K562 (cell line): ENCODE results near the gene CCT5. TPM values are rescaled to one million over a fixed set of nuclear protein-coding genes. Genes with fewer than 3 reads are reported as not detected.

Source experiments
- ATAC-seq: fragments of 200-7000 bp; cut with Tn5 transposase; 3 replicates; pipeline ENCODE4 v1.9.1; 2020; ENCODE audit warnings: moderate library complexity
- BruUV-seq: library from RNA; stranded (reverse); fragments of 400-500 nt; replicated peaks from 2 replicates; lab custom pipeline; 2021; lab: Mats Ljungman, UMichigan
- CTCF ChIA-PET: fragments of 300-600 bp; formaldehyde crosslinking; extraction: SDS; loops from one replicate; lab custom pipeline; 2021; ENCODE audit warnings: low intra/inter-chr PET ratio; lab: Yijun Ruan, JAX
- POLR2A ChIA-PET: fragments of 300-600, 350-650 bp; sonication (Branson Sonifier 250); formaldehyde crosslinking; extraction: SDS; loops from one replicate; lab custom pipeline; 2021; ENCODE audit warnings: antibody characterized with exemption, inconsistent platforms; lab: Yijun Ruan, JAX
- DNase-seq, 4 experiments: peaks; one replicate each; pipeline versions ENCODE4 v3.0.0 to v3.0.0-alpha.2; 2011 to 2018; ENCODE audit warnings: low spot score in 3 of 4, mixed read lengths in 3 of 4; ENCODE audit errors: extremely low read depth in 1 of 4
- FAIRE-seq: peaks from 2 replicates; lab custom pipeline; 2011; peaks lifted over from hg19 to GRCh38; lab: Jason Lieb, UNC
- H2AFZ ChIP-seq: 2 replicates; pipeline ENCODE4 v1.6.0; 2011; ENCODE audit warnings: low read depth, low read length, control low read depth, inconsistent platforms
- H3K27ac ChIP-seq: fragments of 200-600 bp; 3 replicates; pipeline ENCODE4 v1.8.0; 2011; ENCODE audit warnings: low read depth, mild to moderate bottlenecking, control low read depth, inconsistent platforms, low read length, moderate library complexity, mixed read lengths; ENCODE audit errors: extremely low read depth
- H3K27me3 ChIP-seq, 2 experiments: fragments of 300-600 bp in 1 of 2; 2 replicates in 1 of 2; 3 replicates in 1 of 2; pipeline versions ENCODE4 v1.6.0 to v1.8.0; 2011; ENCODE audit warnings: inconsistent platforms in 2 of 2, low read length in 2 of 2, mild to moderate bottlenecking in 1 of 2, mixed read lengths in 1 of 2, moderate library complexity in 1 of 2; ENCODE audit not compliant: control insufficient read depth in 2 of 2, insufficient read depth in 2 of 2
- H3K36me3 ChIP-seq: fragments of 300-600 bp; 3 replicates; pipeline ENCODE4 v1.8.0; 2011; ENCODE audit warnings: mild to moderate bottlenecking, low read length, inconsistent platforms; ENCODE audit not compliant: control insufficient read depth, insufficient read depth
- H3K4me1 ChIP-seq, 2 experiments: fragments of 200-600 bp in 1 of 2; replicated peaks in 1 of 2; 2 replicates in 1 of 2; 3 replicates in 1 of 2; pipeline versions ENCODE4 v1.5.1 to v1.8.0; 2011; ENCODE audit warnings: inconsistent platforms in 2 of 2, low read length in 2 of 2, mild to moderate bottlenecking in 1 of 2, mixed read lengths in 1 of 2, moderate library complexity in 1 of 2; ENCODE audit not compliant: control insufficient read depth in 2 of 2, insufficient read depth in 2 of 2
- H3K4me2 ChIP-seq: 2 replicates; pipeline ENCODE4 v1.6.1; 2011; ENCODE audit warnings: low read length, control low read depth, inconsistent platforms, mixed read lengths; ENCODE audit not compliant: insufficient read depth
- H3K4me3 ChIP-seq: fragments of 200-600 bp; sonication (generic), shearing (Covaris generic); 2 replicates; pipeline ENCODE4 v1.5.1; 2016; ENCODE audit warnings: control low read depth, inconsistent platforms
- H3K79me2 ChIP-seq: fragments of 200-600 bp; 3 replicates; pipeline ENCODE4 v1.8.0; 2011; ENCODE audit warnings: low read length, inconsistent platforms; ENCODE audit not compliant: control insufficient read depth, insufficient read depth
- H3K9ac ChIP-seq, 2 experiments: 2 replicates each; pipeline versions ENCODE4 v1.6.0 to v1.6.1; 2011; ENCODE audit warnings: low read depth in 2 of 2, low read length in 2 of 2, control low read depth in 1 of 2, inconsistent platforms in 1 of 2, mild to moderate bottlenecking in 1 of 2, mixed read lengths in 1 of 2; ENCODE audit not compliant: insufficient read depth in 1 of 2
- H3K9me1 ChIP-seq: one replicate; pipeline ENCODE4 v1.6.0; 2011; ENCODE audit warnings: inconsistent platforms, mild to moderate bottlenecking, low read length, moderate library complexity; ENCODE audit not compliant: control insufficient read depth, insufficient read depth
- H3K9me3 ChIP-seq: replicated peaks from 2 replicates; pipeline ENCODE4 v1.5.1; 2011; ENCODE audit warnings: low read depth, low read length, inconsistent platforms; ENCODE audit not compliant: control insufficient read depth, insufficient read depth
- H4K20me1 ChIP-seq: replicated peaks from 2 replicates; pipeline ENCODE4 v1.6.1; 2011; ENCODE audit warnings: low read length, inconsistent platforms, mixed read lengths; ENCODE audit not compliant: control insufficient read depth, insufficient read depth
- BACH1 ChIP-seq: fragments of 200-800 bp; sonication (Bioruptor generic); IDR thresholded peaks from 2 replicates; pipeline ENCODE4 v1.6.1; 2016; ENCODE audit warnings: missing genetic modification characterization, missing compliant biosample characterization
- BRD9 ChIP-seq: fragments of 450-650 bp; IDR thresholded peaks from 2 replicates; pipeline ENCODE4 v1.6.1; 2018; ENCODE audit warnings: low read depth; ENCODE audit not compliant: partially characterized antibody
- FOS ChIP-seq: IDR thresholded peaks from 3 replicates; pipeline ENCODE4 v1.6.1; 2011; ENCODE audit not compliant: insufficient read length; ENCODE audit errors: extremely low read depth
- KHSRP ChIP-seq: fragments of 450-650 bp; IDR thresholded peaks from 2 replicates; pipeline ENCODE4 v1.6.1; 2017
- MNT ChIP-seq, 2 experiments: fragments of 450-650 bp; conservative IDR thresholded peaks; 2 replicates each; pipeline ENCODE4 v1.6.1; 2017; ENCODE audit warnings: mild to moderate bottlenecking in 2 of 2, moderate library complexity in 2 of 2
- NR2C2 ChIP-seq, 2 experiments: fragments of 200-800 bp in 1 of 2; sonication (Bioruptor generic) in 1 of 2; sonication (generic) in 1 of 2; formaldehyde crosslinking in 1 of 2; IDR thresholded peaks; 2 replicates each; pipeline versions ENCODE4 v1.6.1 to v1.8.0; 2016 to 2022; ENCODE audit warnings: mild to moderate bottlenecking in 1 of 2, missing compliant biosample characterization in 1 of 2, missing genetic modification characterization in 1 of 2, missing genetic modification reagents in 1 of 2
- SRSF1 ChIP-seq: fragments of 200-400 bp; formaldehyde crosslinking; IDR thresholded peaks from 2 replicates; pipeline ENCODE4 v1.6.1; 2017; ENCODE audit warnings: mild to moderate bottlenecking, low read depth, low read length, moderate library complexity
- ZBTB40 ChIP-seq, 2 experiments: fragments of 450-650 bp in 1 of 2; sonication (generic) in 1 of 2; formaldehyde crosslinking in 1 of 2; IDR thresholded peaks; 2 replicates each; pipeline versions ENCODE4 v1.7.1 to v1.9.0; 2016 to 2022; ENCODE audit warnings: inconsistent platforms in 1 of 2, mild to moderate bottlenecking in 1 of 2, missing genetic modification reagents in 1 of 2
- ZNF133 ChIP-seq: fragments of 250-450 bp; sonication (Bioruptor Pico); IDR thresholded peaks from 2 replicates; pipeline ENCODE4 v1.4.0; 2020; ENCODE audit warnings: mild to moderate bottlenecking
- WGBS: fragments of 100-300 bp; shearing (Covaris generic); methylation state at CpG from one replicate; pipeline ENCODE4 v1.1.6; 2016; ENCODE audit warnings: low coverage, mixed read lengths; ENCODE audit not compliant: insufficient coverage; ENCODE audit errors: missing lambda C conversion rate; 5-methylcytosine and 5-hydroxymethylcytosine counted together
- in situ Hi-C: fragments of 300-500 bp; cut with MboI; formaldehyde crosslinking; loops from 4 replicates; pipeline ENCODE4 v1.15.0; 2018; ENCODE audit warnings: inconsistent platforms, mixed read lengths
- intact Hi-C: fragments of 100-400 bp; cut with micrococcal nuclease; formaldehyde crosslinking; loops from 2 replicates; pipeline ENCODE4 v1.14.2; 2022
- polyA plus RNA-seq, 8 experiments: library from polyadenylated mRNA; depleted of rRNA in 4 of 8; stranded (reverse) in 5 of 8; unstranded in 3 of 8; fragments of >200 nt; fragmentation: Nextera tagmentation in 2 of 8; fragmentation: Illumina TruSeq in 1 of 8; extraction: Ambion mirVana in 2 of 8; extraction: Trizol in 1 of 8; gene quantifications; 2 replicates each; pipeline versions ENCODE4 v1.2.1 to v1.2.3, GENCODE V29; 2011 to 2014; ENCODE audit warnings: inconsistent platforms in 1 of 8, missing spikeins in 1 of 8
- total RNA-seq, 7 experiments: library from RNA; depleted of rRNA in 6 of 7; stranded (reverse); fragments of >200 nt in 6 of 7; fragmentation: Illumina TruSeq in 2 of 7; extraction: Trizol in 2 of 7; gene quantifications; 2 replicates each; pipeline versions ENCODE4 v1.2.1 to v1.2.3, GENCODE V29; 2011 to 2021; ENCODE audit warnings: low replicate concordance in 1 of 7

The CCT5 gene
- total and polyA plus RNA-seq, 9 of the 15 experiments (the other 6 are each of a cell fraction or from before 2014, with no cell fraction given): 782 to 1,606 (median 1,153) TPM

- 17% methylated on average over 2 of the region's 2 CpGs for WGBS
- CTCF ChIA-PET: no interaction called here
- Histone ChIP-seq H3K79me2 (peaks cover 95% of the 10 kb centered on the region), H3K27ac (peak overlapping the region; percentile 94), H3K27me3 (no peaks in the 10 kb centered on the region), H3K36me3 (peaks cover 48% of the 10 kb centered on the region), H3K9me3 (0 out of 2 replicates have a peak, but pooled peaks cover 4% of the 10 kb centered on the region), H3K4me1 (peaks cover 39 to 44% of the 10 kb centered on the region in 2 experiments), H3K4me2 (peak overlapping the region; percentile 75), H3K9me1 (no peaks in the 10 kb centered on the region), H4K20me1 (no peaks in the 10 kb centered on the region), H3K9ac (peak overlapping the region in 1 of 2 experiments; percentile 79; a peak in 2 of 4 replicates), H3K4me3 (no peak overlapping the region), H2AFZ (peak overlapping the region; percentile 67)
- no peak for ATAC-seq
- DNase-seq: no peak
- FAIRE-seq: no peak
- POLR2A ChIA-PET: interaction anchor here (0.6 to 1.1 kb wide), 3 partner anchors 35 to 73 kb away, joined by 3 read pairs; no protein-coding TSS in a partner anchor
- in situ Hi-C loops: no loop called here
- intact Hi-C loops: loop anchor here (1.0 to 10.0 kb wide), 2 partner anchors 9 to 302 kb away; no protein-coding TSS in a partner anchor
- no TSS peak for BruUV-seq
- peak in 1 of 2 experiments; percentile 40; a peak in 2 of 4 replicates for TF ChIP-seq MNT (conservative IDR thresholded peaks at IDR 0.05)
- 0 out of 2 replicates have a peak, but pooled peaks have one; percentile 54 for TF ChIP-seq BACH1 (tag)
- no peak for TF ChIP-seq FOS
- TF ChIP-seq ZBTB40 (IDR thresholded peaks at IDR 0.05): 0 out of 2 replicates have a peak, but pooled peaks have one; percentile 6
- no peak for TF ChIP-seq ZBTB40 (CRISPR knock-in tag; IDR thresholded peaks at IDR 0.05)
- TF ChIP-seq SRSF1: no peak
- no peak for TF ChIP-seq ZNF133 (CRISPR knock-in tag)
- TF ChIP-seq NR2C2 (CRISPR knock-in tag; IDR thresholded peaks at IDR 0.05): no peak
- TF ChIP-seq NR2C2 (tag; IDR thresholded peaks at IDR 0.05): peak; percentile 41; the same call in 1 of the 2 replicates
- TF ChIP-seq BRD9: peak; percentile 53
- 0 out of 2 replicates have a peak, but pooled peaks have one; percentile 12 for TF ChIP-seq KHSRP
Observed at GRCh38 chr5:10303201-10303600, 53.1 kb downstream of the CCT5 start.
